ENCODE data around the gene LRP1-AS.

DNA sequence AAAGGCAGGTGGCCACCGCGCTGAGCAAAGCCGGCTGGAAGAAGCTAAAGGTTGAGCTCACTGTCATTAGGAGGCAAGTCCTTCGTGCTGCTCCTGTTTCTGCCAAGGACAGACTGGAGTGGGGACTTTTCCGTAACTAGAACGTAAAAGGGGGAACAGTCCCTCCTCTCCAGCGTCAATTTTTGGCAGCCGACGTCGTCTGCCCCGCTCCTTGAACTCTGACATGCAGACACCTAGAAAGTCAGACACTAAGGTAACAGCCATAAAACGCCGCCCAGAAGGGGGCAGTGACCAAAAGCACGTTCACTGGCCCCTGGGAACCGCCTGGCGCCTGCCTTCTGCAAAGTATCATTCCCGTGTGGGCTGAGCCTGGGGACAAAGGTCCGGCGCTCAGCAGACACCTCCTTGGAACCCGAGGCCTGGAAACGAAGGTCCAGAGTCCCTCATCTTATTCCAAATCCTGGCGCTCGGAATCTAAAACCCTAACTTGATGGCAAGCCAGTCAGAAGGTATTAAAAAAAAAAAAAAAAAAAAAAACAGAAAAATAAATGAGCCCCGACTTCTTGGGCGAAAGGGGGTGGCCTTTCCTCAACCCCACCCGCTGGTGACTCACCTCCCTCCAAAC is 20.2 kb downstream of the LRP1-AS start:
- TF ChIP-seq POLR2A (IDR thresholded peaks at IDR 0.05) = no peak
- TF ChIP-seq, protein P1, sequence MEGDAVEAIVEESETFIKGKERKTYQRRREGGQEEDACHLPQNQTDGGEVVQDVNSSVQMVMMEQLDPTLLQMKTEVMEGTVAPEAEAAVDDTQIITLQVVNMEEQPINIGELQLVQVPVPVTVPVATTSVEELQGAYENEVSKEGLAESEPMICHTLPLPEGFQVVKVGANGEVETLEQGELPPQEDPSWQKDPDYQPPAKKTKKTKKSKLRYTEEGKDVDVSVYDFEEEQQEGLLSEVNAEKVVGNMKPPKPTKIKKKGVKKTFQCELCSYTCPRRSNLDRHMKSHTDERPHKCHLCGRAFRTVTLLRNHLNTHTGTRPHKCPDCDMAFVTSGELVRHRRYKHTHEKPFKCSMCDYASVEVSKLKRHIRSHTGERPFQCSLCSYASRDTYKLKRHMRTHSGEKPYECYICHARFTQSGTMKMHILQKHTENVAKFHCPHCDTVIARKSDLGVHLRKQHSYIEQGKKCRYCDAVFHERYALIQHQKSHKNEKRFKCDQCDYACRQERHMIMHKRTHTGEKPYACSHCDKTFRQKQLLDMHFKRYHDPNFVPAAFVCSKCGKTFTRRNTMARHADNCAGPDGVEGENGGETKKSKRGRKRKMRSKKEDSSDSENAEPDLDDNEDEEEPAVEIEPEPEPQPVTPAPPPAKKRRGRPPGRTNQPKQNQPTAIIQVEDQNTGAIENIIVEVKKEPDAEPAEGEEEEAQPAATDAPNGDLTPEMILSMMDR (IDR thresholded peaks at IDR 0.05) = peak; percentile 32 to 61 (median 33)
